ENCODE data around the gene REELD1.

DNA sequence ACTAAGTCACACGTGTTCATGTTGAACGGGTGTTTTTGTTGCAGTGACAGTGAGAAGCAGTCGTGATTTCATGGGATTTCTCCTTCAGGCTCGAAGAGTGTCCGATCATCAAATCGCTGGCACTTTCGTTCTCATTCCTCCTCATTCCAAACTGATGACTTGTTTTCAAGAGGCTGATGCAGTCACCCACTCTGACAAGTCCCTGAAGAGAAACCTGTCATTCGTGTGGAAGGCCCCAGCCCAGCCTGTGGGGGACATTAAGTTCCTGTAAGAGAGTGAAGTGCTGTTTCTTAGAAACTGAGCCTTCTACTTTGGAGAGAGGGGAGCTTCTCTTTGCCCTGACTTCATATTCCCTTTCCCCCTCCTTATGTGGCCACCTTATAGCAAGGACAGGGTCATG lies 8.0 kb downstream of the REELD1 start:
- TF ChIP-seq POLR2A (IDR thresholded peaks at IDR 0.05) = no peak
- TF ChIP-seq, protein P1, sequence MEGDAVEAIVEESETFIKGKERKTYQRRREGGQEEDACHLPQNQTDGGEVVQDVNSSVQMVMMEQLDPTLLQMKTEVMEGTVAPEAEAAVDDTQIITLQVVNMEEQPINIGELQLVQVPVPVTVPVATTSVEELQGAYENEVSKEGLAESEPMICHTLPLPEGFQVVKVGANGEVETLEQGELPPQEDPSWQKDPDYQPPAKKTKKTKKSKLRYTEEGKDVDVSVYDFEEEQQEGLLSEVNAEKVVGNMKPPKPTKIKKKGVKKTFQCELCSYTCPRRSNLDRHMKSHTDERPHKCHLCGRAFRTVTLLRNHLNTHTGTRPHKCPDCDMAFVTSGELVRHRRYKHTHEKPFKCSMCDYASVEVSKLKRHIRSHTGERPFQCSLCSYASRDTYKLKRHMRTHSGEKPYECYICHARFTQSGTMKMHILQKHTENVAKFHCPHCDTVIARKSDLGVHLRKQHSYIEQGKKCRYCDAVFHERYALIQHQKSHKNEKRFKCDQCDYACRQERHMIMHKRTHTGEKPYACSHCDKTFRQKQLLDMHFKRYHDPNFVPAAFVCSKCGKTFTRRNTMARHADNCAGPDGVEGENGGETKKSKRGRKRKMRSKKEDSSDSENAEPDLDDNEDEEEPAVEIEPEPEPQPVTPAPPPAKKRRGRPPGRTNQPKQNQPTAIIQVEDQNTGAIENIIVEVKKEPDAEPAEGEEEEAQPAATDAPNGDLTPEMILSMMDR (IDR thresholded peaks at IDR 0.05) = no peak

Data from stomach (tissue), 4 donors.